ENCODE measurements around the gene LSS. TPM values are rescaled to one million over a fixed set of nuclear protein-coding genes. Genes with fewer than 3 reads are reported as not detected.

The LSS gene
- total and polyA plus RNA-seq, 2 of the 8 experiments (the other 6 are each of a cell fraction or from before 2014, with no cell fraction given): 96.1 to 123 TPM

DNA sequence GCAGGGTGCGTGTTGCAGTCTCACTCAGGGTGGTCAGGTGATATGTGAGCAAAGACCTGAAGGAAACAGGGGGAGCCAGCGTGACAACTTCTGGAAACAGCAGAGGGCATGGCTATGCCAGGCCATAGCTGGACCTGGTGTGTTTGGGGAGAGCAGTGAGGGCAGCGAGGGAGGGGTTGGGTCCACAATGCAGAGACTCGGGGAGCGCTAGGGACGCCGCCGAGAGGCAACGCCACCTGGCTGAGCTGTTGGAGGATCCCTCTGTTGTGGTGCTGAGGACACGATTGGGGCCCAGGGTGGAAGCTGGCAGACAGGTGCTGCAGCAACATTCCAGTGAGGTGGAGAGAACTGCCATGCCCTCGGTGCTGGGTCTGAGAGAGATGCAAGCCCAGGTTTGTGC is 26.6 kb upstream of the LSS start:
- TF ChIP-seq JUN (IDR thresholded peaks at IDR 0.05; ENCODE audit: low read depth, low read length): no peak
- no peak overlapping the region for H2BK12ac ChIP-seq (ENCODE audit: low read depth, low read length)
- no peaks in the 10 kb centered on the region for H3K79me2 ChIP-seq (ENCODE audit: control insufficient read depth in 1 of 2, insufficient read depth in 2 of 2, low read length in 2 of 2)
- peaks cover 23 to 88% (median 60%) of the 10 kb centered on the region in 4 experiments for H3K36me3 ChIP-seq (ENCODE audit: control insufficient read depth in 2 of 4, insufficient read depth in 4 of 4, low read length in 3 of 4)
- H3K4me2 ChIP-seq (ENCODE audit: insufficient read depth in 1 of 2, low read depth in 2 of 2, low read length in 2 of 2): no peak overlapping the region
- no peak overlapping the region for H3K14ac ChIP-seq (ENCODE audit: insufficient read length)
- H3K23ac ChIP-seq (ENCODE audit: insufficient read length): no peak overlapping the region
- H4K91ac ChIP-seq (replicated peaks; ENCODE audit: insufficient read length, low read length): no peak overlapping the region
- H3K56ac ChIP-seq (replicated peaks; ENCODE audit: insufficient read length, low read depth, low read length): no peak overlapping the region
- H3K79me1 ChIP-seq (ENCODE audit: low read depth, low read length): no peaks in the 10 kb centered on the region
- H3K27me3 ChIP-seq (replicated peaks in 1 of 4; ENCODE audit: control insufficient read depth in 3 of 4, extremely low read depth in 1 of 4, insufficient read depth in 3 of 4, low read length in 3 of 4): no peaks in the 10 kb centered on the region
- no peak overlapping the region for H3K27ac ChIP-seq (ENCODE audit: low read depth, low read length)
- H4K5ac ChIP-seq (ENCODE audit: insufficient read length, low read depth, low read length): no peak overlapping the region
- no peak overlapping the region for H2BK20ac ChIP-seq (ENCODE audit: low read length)
- no peak overlapping the region for H3K4ac ChIP-seq (replicated peaks; ENCODE audit: insufficient read length, low read depth, low read length)
- no peaks in the 10 kb centered on the region for H3K9me3 ChIP-seq (ENCODE audit: insufficient read depth in 2 of 2, low read depth in 1 of 2, low read length in 1 of 2)
- no peak overlapping the region for H3K9ac ChIP-seq (replicated peaks in 1 of 4; ENCODE audit: extremely low read depth in 1 of 4, low read depth in 3 of 4, low read length in 3 of 4)
- H3K4me1 ChIP-seq (replicated peaks in 1 of 4; ENCODE audit: control insufficient read depth in 3 of 4, insufficient read depth in 4 of 4, low read length in 3 of 4): no peaks in the 10 kb centered on the region
- no peak overlapping the region for H2AK5ac ChIP-seq (ENCODE audit: low read depth, low read length)
- H4K20me1 ChIP-seq (replicated peaks in 1 of 2; ENCODE audit: control insufficient read depth in 1 of 2, insufficient read depth in 2 of 2, low read length in 2 of 2): peaks cover 5 to 7% of the 10 kb centered on the region in 2 experiments
- H3K4me3 ChIP-seq (ENCODE audit: extremely low read depth in 1 of 4, insufficient read depth in 2 of 4, low read depth in 3 of 4, low read length in 4 of 4): no peak overlapping the region
- ChIA-PET CTCF (ENCODE audit: partially characterized antibody) (interaction anchor here (0.5 to 2.3 kb wide), 4 partner anchors 9 to 104 kb away, joined by 3 to 13 read pairs (median 4); no protein-coding TSS in a partner anchor), POLR2A (ENCODE audit: partially characterized antibody) (interaction anchor here (1.4 to 1.6 kb wide), 2 partner anchors 11 to 17 kb away, joined by 3 to 4 read pairs; no protein-coding TSS in a partner anchor)
- no peak overlapping the region for H2BK15ac ChIP-seq (ENCODE audit: low read length)
- H3K23me2 ChIP-seq (ENCODE audit: low read depth, low read length): no peaks in the 10 kb centered on the region
- no peak overlapping the region for H3K18ac ChIP-seq (ENCODE audit: extremely low read depth, low read length)
- H2BK5ac ChIP-seq (ENCODE audit: low read depth, low read length): no peak overlapping the region
- 92% methylated on average over 11 of the region's 11 CpGs; no CpG with 5 or more reads in 1 of the 2 experiments for WGBS, 2 experiments (ENCODE audit: extremely low coverage in 1 of 2, insufficient coverage in 1 of 2, insufficient read length in 1 of 2, insufficient replicate concordance in 2 of 2, low coverage in 1 of 2, low lambda C conversion rate in 2 of 2, missing lambda C conversion rate in 1 of 2)
- H2BK120ac ChIP-seq (replicated peaks; ENCODE audit: low read depth, low read length): no peak overlapping the region
- DNase-seq (ENCODE audit: low read depth in 1 of 2, low spot score in 2 of 2): no peak
- no peak overlapping the region for H2AFZ ChIP-seq (ENCODE audit: low read length)
- no peak overlapping the region for H4K8ac ChIP-seq (ENCODE audit: extremely low read depth, insufficient read depth, low read length)
- FAIRE-seq: no peak

Data from H1 (cell line).